Thyroid gland (tissue), 4 donors: ENCODE measurements around the gene TPD52L2. TPM values are rescaled to one million over a fixed set of nuclear protein-coding genes. Genes with fewer than 3 reads are reported as not detected.

Source experiments
- DNase-seq, 2 donors: peaks; one replicate each; pipeline ENCODE4 v3.0.0-alpha.2; 2019
- H3K27ac ChIP-seq, 3 donors: fragments of 200-600 bp; sonication (generic); 1 replicate in 2 of 3; 2 replicates in 1 of 3; pipeline ENCODE4 v1.5.1; 2016 to 2019; ENCODE audit warnings: mild to moderate bottlenecking in 1 of 3, moderate library complexity in 1 of 3
- H3K27me3 ChIP-seq: fragments of 200-600 bp; sonication (generic); one replicate; pipeline ENCODE4 v1.5.1; 2019
- H3K36me3 ChIP-seq, 2 donors: fragments of 200-600 bp; sonication (generic); one replicate each; pipeline ENCODE4 v1.5.1; 2016 to 2019
- H3K4me1 ChIP-seq, 2 donors: fragments of 200-600 bp; sonication (generic); one replicate each; pipeline ENCODE4 v1.5.1; 2017 to 2019
- H3K4me3 ChIP-seq, 3 donors: fragments of 200-600 bp; sonication (generic); replicated peaks in 1 of 3; 1 replicate in 2 of 3; 2 replicates in 1 of 3; pipeline ENCODE4 v1.5.1; 2016; ENCODE audit warnings: mild to moderate bottlenecking in 1 of 3
- H3K9me3 ChIP-seq: fragments of 200-600 bp; sonication (generic); one replicate; pipeline ENCODE4 v1.5.1; 2017
- CTCF ChIP-seq, 6 experiments: fragments of 200-600 bp in 3 of 6; fragments of 450-650 bp in 3 of 6; sonication (generic) in 3 of 6; IDR thresholded peaks; one replicate each; pipeline ENCODE4 v1.5.1; 2016 to 2019; ENCODE audit warnings: antibody characterized with exemption in 6 of 6, mild to moderate bottlenecking in 2 of 6, inconsistent platforms in 1 of 6, moderate library complexity in 1 of 6
- POLR2A ChIP-seq, 2 donors: fragments of 450-650 bp; IDR thresholded peaks; one replicate each; pipeline ENCODE4 v1.6.1; 2017; ENCODE audit warnings: antibody characterized with exemption in 2 of 2, mild to moderate bottlenecking in 2 of 2, moderate library complexity in 1 of 2
- WGBS, 2 donors: methylation state at CpG; one replicate each; pipeline ENCODE4 v1.1.5; 2017; 5-methylcytosine and 5-hydroxymethylcytosine counted together
- intact Hi-C: fragments of 100-400 bp; cut with DNase I; formaldehyde crosslinking; loops from one replicate; pipeline ENCODE4 v1.15.1; 2023
- total RNA-seq, 4 donors: library from RNA; depleted of rRNA; stranded (reverse); fragments of >200 nt; gene quantifications; one replicate each; pipeline ENCODE4 v1.2.3, GENCODE V29; 2016

TPD52L2 gene
- total RNA-seq, 4 donors from 2014 or later: 69.4 to 93.3 (median 89.6) TPM

DNA sequence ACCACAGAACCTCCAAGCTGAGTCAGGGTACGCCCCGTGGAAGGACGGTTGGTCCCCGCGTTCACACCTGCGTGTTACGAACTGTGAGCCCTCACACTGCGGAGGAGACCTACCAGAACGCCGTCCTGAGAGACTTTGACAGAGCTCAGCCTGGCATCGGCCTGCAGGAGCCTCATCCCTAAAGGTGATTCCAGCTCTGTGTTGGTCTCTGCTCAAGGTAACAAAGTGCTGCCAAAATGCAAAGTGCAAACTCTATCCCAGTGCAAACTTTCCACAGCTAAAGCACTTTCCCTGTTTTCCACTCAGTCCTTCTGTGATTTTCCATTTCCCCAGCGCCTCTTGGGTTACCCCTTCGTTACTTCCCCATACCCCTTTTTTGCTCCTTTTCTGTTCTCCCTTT lies 25.4 kb upstream of the TPD52L2 start:
- no peak for DNase-seq
- intact Hi-C loops: no loop called here
- TF ChIP-seq POLR2A (IDR thresholded peaks at IDR 0.05): no peak
- no peak for TF ChIP-seq CTCF (IDR thresholded peaks at IDR 0.05)
- peaks cover 28 to 33% of the 10 kb centered on the region in 2 donors for H3K4me1 ChIP-seq
- H3K27ac ChIP-seq: no peak overlapping the region
- no peaks in the 10 kb centered on the region for H3K36me3 ChIP-seq
- no peaks in the 10 kb centered on the region for H3K27me3 ChIP-seq
- no peaks in the 10 kb centered on the region for H3K9me3 ChIP-seq
- 91 to 96% methylated on average over 13 of the region's 13 CpGs for WGBS, 2 donors
- no peak overlapping the region for H3K4me3 ChIP-seq

DNA sequence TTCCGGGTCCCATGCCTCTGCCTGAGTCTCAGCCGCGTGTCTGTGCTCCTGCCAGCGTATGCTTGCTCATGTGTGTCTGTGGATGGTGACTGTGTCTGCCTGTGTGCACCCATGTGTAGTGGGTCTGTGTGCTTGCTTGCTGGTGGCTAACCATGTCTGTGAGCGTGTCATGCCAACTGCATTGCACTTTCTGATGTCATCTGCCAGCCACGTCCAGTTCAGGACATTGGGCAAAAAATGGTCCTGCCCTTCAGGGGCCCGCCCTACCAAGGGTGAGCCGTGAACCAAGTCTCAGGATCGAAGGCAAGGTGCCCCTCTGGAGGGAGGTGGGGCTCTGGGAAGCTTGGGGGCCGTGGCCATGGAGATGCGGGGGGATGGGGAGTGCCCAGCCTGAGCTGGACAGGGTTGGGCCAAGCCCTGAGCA lies 24.7 kb upstream of the TPD52L2 start:
- Histone ChIP-seq H3K4me3 (no peak overlapping the region), H3K4me1 (peaks cover 21 to 25% of the 10 kb centered on the region in 2 donors), H3K36me3 (no peaks in the 10 kb centered on the region), H3K9me3 (no peaks in the 10 kb centered on the region), H3K27me3 (no peaks in the 10 kb centered on the region), H3K27ac (no peak overlapping the region)
- DNase-seq: peak; percentile 74 to 84
- WGBS, 2 donors: 42 to 51% methylated on average over 7 to 10 of the region's 11 CpGs
- intact Hi-C loops: no loop called here
- TF ChIP-seq CTCF (IDR thresholded peaks at IDR 0.05) (no peak), POLR2A (IDR thresholded peaks at IDR 0.05) (no peak)

GRCh38 chr20:63842258-63842657 lies 22.8 kb upstream of the TPD52L2 start:
- 61 to 77% methylated on average over 7 to 9 of the region's 9 CpGs for WGBS, 2 donors
- TF ChIP-seq CTCF (IDR thresholded peaks at IDR 0.05) (no peak), POLR2A (IDR thresholded peaks at IDR 0.05) (no peak)
- no peak for DNase-seq
- peaks cover 23 to 34% of the 10 kb centered on the region in 2 donors for H3K4me1 ChIP-seq
- intact Hi-C loops: no loop called here
- H3K9me3 ChIP-seq: no peaks in the 10 kb centered on the region
- no peaks in the 10 kb centered on the region for H3K27me3 ChIP-seq
- H3K36me3 ChIP-seq: no peaks in the 10 kb centered on the region
- H3K27ac ChIP-seq: no peak overlapping the region
- H3K4me3 ChIP-seq: no peak overlapping the region

DNA sequence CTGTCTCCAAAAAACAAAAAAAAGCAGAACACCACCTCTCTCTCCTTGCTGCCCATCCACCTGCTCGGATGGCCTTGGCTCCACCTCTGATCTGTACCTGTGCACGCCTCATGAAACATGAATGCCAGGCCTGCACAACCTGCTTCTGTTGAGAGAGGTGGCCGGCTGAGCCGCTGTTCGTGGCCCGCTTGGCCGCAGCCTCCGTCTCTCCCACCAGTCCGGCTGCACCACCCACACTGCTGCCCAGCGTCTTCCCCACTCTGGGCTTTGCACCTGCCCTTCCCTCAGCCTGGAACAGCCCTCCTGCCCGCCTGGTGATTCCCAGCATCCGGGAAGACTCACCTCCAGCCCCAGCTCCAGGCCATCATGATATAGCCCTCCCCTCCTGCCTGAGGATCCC lies 21.8 kb upstream of the TPD52L2 start:
- intact Hi-C loops: no loop called here

GRCh38 chr20:63843778-63844177 lies 21.3 kb upstream of the TPD52L2 start:
- Histone ChIP-seq H3K4me1 (peaks cover 13 to 36% of the 10 kb centered on the region in 2 donors), H3K27ac (no peak overlapping the region), H3K9me3 (no peaks in the 10 kb centered on the region), H3K4me3 (no peak overlapping the region), H3K36me3 (no peaks in the 10 kb centered on the region), H3K27me3 (no peaks in the 10 kb centered on the region)
- 38 to 82% methylated on average over 3 to 12 of the region's 16 CpGs for WGBS, 2 donors
- intact Hi-C loops: no loop called here
- DNase-seq: no peak
- no peak for TF ChIP-seq POLR2A (IDR thresholded peaks at IDR 0.05)
- no peak for TF ChIP-seq CTCF (IDR thresholded peaks at IDR 0.05)

More for the DNA sequence above, 21.8 kb upstream of the TPD52L2 start:
- Histone ChIP-seq H3K27ac (no peak overlapping the region), H3K27me3 (no peaks in the 10 kb centered on the region), H3K9me3 (no peaks in the 10 kb centered on the region), H3K36me3 (no peaks in the 10 kb centered on the region), H3K4me3 (no peak overlapping the region), H3K4me1 (peaks cover 13 to 34% of the 10 kb centered on the region in 2 donors)
- TF ChIP-seq POLR2A (IDR thresholded peaks at IDR 0.05) (no peak), CTCF (IDR thresholded peaks at IDR 0.05) (no peak)
- DNase-seq: no peak
- 66 to 82% methylated on average over 12 of the region's 12 CpGs for WGBS, 2 donors
